Ovary (tissue), 3 donors: ENCODE measurements around the gene ARHGEF6.

Experiments
- CTCF ChIP-seq, 3 donors: fragments of 450-650 bp in 2 of 3; fragments of 200-600 bp in 1 of 3; IDR thresholded peaks; one replicate each; pipeline versions ENCODE4 v1.5.1 to v1.8.0; 2016 to 2022; ENCODE audit warnings: antibody characterized with exemption in 3 of 3, mild to moderate bottlenecking in 1 of 3
- POLR2A ChIP-seq: fragments of 450-650 bp; IDR thresholded peaks from one replicate; pipeline ENCODE4 v1.6.1; 2017; ENCODE audit warnings: antibody characterized with exemption, mild to moderate bottlenecking, moderate library complexity
- donor health status: DM: no; HTN: no; CAD: no.

- TF ChIP-seq CTCF (IDR thresholded peaks at IDR 0.05) (no peak), POLR2A (no peak)
These were observed 45.1 kb downstream of the ARHGEF6 start for GRCh38 chrX:136735601-136736000.
